HCT116 (cell line): ENCODE data around the gene C9orf72. TPM values are rescaled to one million over a fixed set of nuclear protein-coding genes. Genes with fewer than 3 reads are reported as not detected.

ENCODE experiments used
- ATAC-seq: fragments of 200-7000 bp; cut with Tn5 transposase; 2 replicates; pipeline ENCODE4 v1.9.1; 2020; ENCODE audit warnings: mild to moderate bottlenecking, moderate library complexity
- BruUV-seq: library from RNA; stranded (reverse); fragments of 400-500 nt; replicated peaks from 2 replicates; lab custom pipeline; 2021; lab: Mats Ljungman, UMichigan
- CTCF ChIA-PET: fragments of 300-600 bp; sonication (Branson Sonifier 250); formaldehyde crosslinking; loops from one replicate; lab custom pipeline; 2021; ENCODE audit warnings: antibody characterized with exemption; lab: Charles Lee
- POLR2A ChIA-PET: fragments of 300-600, 350-600 bp; sonication (Branson Sonifier 250); formaldehyde crosslinking; loops from one replicate; lab custom pipeline; 2021; ENCODE audit warnings: antibody characterized with exemption; lab: Charles Lee
- RAD21 ChIA-PET, 2 experiments: fragments of 300-600 bp; sonication (Branson Sonifier 250); formaldehyde crosslinking; loops; one replicate each; lab custom pipeline; 2023; ENCODE audit warnings: low total read pairs in 2 of 2; ENCODE audit not compliant: uncharacterized antibody in 2 of 2, unreplicated experiment in 2 of 2, low non-redundant PET in 1 of 2; lab: Charles Lee
- DNase-seq: peaks from one replicate; pipeline ENCODE4 v3.0.0-alpha.2; 2010; ENCODE audit warnings: low read depth, low spot score
- H2AFZ ChIP-seq: fragments of 200-600 bp; shearing (Covaris generic), sonication (generic); 2 replicates; pipeline ENCODE4 v1.6.1; 2017; ENCODE audit warnings: low read depth, mixed run types, mixed read lengths, antibody characterized with exemption, low read length; ENCODE audit not compliant: poor library complexity, severe bottlenecking
- H3K27ac ChIP-seq: 2 replicates; pipeline ENCODE4 v1.5.1; 2012; ENCODE audit warnings: low read depth, low read length
- H3K27me3 ChIP-seq: fragments of 200-600 bp; sonication (generic); 2 replicates; pipeline ENCODE4 v1.6.1; 2016; ENCODE audit warnings: mixed run types, low read length, mixed read lengths; ENCODE audit not compliant: insufficient read depth
- H3K36me3 ChIP-seq, 2 experiments: fragments of 200-500 bp in 1 of 2; fragments of 200-600 bp in 1 of 2; sonication (Bioruptor generic) in 1 of 2; sonication (generic) in 1 of 2; 2 replicates each; pipeline versions ENCODE4 v1.5.1 to v1.6.1; 2014 to 2016; ENCODE audit warnings: low read length in 2 of 2, inconsistent platforms in 1 of 2, mixed read lengths in 1 of 2, mixed run types in 1 of 2; ENCODE audit not compliant: insufficient read depth in 2 of 2, control insufficient read depth in 1 of 2
- H3K4me1 ChIP-seq, 2 experiments: fragments of 200-600 bp in 1 of 2; sonication (generic) in 1 of 2; 2 replicates each; pipeline versions ENCODE4 v1.5.1 to v1.6.1; 2012 to 2017; ENCODE audit warnings: low read length in 2 of 2, inconsistent platforms in 1 of 2, mild to moderate bottlenecking in 1 of 2, mixed read lengths in 1 of 2, mixed run types in 1 of 2, moderate library complexity in 1 of 2; ENCODE audit not compliant: insufficient read depth in 2 of 2, control insufficient read depth in 1 of 2
- H3K4me2 ChIP-seq: fragments of 200-600 bp; sonication (generic); 2 replicates; pipeline ENCODE4 v1.6.1; 2017; ENCODE audit warnings: mixed run types, low read length, mixed read lengths
- H3K4me3 ChIP-seq, 2 experiments: fragments of 200-600 bp in 1 of 2; sonication (generic) in 1 of 2; replicated peaks in 1 of 2; 2 replicates each; pipeline ENCODE4 v1.5.1; 2011 to 2016; ENCODE audit warnings: low read length in 2 of 2, control low read depth in 1 of 2, low read depth in 1 of 2, mild to moderate bottlenecking in 1 of 2, mixed read lengths in 1 of 2, mixed run types in 1 of 2
- H3K79me2 ChIP-seq: fragments of 200-600 bp; sonication (generic); 2 replicates; pipeline ENCODE4 v1.6.1; 2017; ENCODE audit warnings: mild to moderate bottlenecking, mixed run types, low read length, moderate library complexity, mixed read lengths; ENCODE audit not compliant: insufficient read depth
- H3K9ac ChIP-seq: fragments of 200-600 bp; sonication (generic); 2 replicates; pipeline ENCODE4 v1.6.1; 2016; ENCODE audit warnings: low read length, mixed read lengths
- H3K9me2 ChIP-seq: fragments of 200-600 bp; sonication (generic), shearing (Covaris generic); 2 replicates; pipeline ENCODE4 v1.6.1; 2017; ENCODE audit warnings: mixed run types, mild to moderate bottlenecking, moderate library complexity; ENCODE audit not compliant: insufficient read depth
- H3K9me3 ChIP-seq, 2 experiments: fragments of 200-500 bp in 1 of 2; fragments of 200-600 bp in 1 of 2; sonication (Bioruptor generic) in 1 of 2; sonication (generic) in 1 of 2; 2 replicates each; pipeline ENCODE4 v1.6.1; 2014 to 2017; ENCODE audit warnings: low read length in 2 of 2, mixed read lengths in 2 of 2, inconsistent platforms in 1 of 2, low read depth in 1 of 2, mild to moderate bottlenecking in 1 of 2, mixed run types in 1 of 2, moderate library complexity in 1 of 2; ENCODE audit not compliant: control insufficient read depth in 1 of 2, insufficient read depth in 1 of 2
- H4K20me1 ChIP-seq: fragments of 200-600 bp; sonication (generic), shearing (Covaris generic); 2 replicates; pipeline ENCODE4 v1.6.1; 2017; ENCODE audit warnings: mixed run types, mild to moderate bottlenecking, moderate library complexity; ENCODE audit not compliant: insufficient read depth
- ATF3 ChIP-seq: IDR thresholded peaks from 2 replicates; pipeline ENCODE4 v1.6.1; 2012
- CBX3 ChIP-seq: IDR thresholded peaks from 2 replicates; pipeline ENCODE4 v1.6.1; 2012; ENCODE audit warnings: low read depth
- CTCF ChIP-seq, 3 experiments: fragments of 200-600 bp in 1 of 3; sonication (generic) in 1 of 3; IDR thresholded peaks in 2 of 3; conservative IDR thresholded peaks in 1 of 3; 2 replicates each; pipeline ENCODE4 v1.5.1; 2012 to 2017; ENCODE audit warnings: low read depth in 2 of 3, low read length in 2 of 3, antibody characterized with exemption in 1 of 3, borderline replicate concordance in 1 of 3, control low read depth in 1 of 3, mild to moderate bottlenecking in 1 of 3, mixed read lengths in 1 of 3, mixed run types in 1 of 3, moderate library complexity in 1 of 3; ENCODE audit not compliant: insufficient read depth in 1 of 3
- EGR1 ChIP-seq: IDR thresholded peaks from 2 replicates; pipeline ENCODE4 v1.6.1; 2012; ENCODE audit warnings: low read depth
- ELF1 ChIP-seq: IDR thresholded peaks from 2 replicates; pipeline ENCODE4 v1.6.1; 2012; ENCODE audit warnings: low read depth, borderline replicate concordance
- EZH2 ChIP-seq: fragments of 200-600 bp; sonication (generic); IDR thresholded peaks from 2 replicates; pipeline ENCODE4 v1.6.1; 2017; ENCODE audit warnings: antibody characterized with exemption, mixed run types
- EZH2phosphoT487 ChIP-seq: fragments of 200-600 bp; IDR thresholded peaks from 2 replicates; pipeline ENCODE4 v1.6.1; 2018; ENCODE audit warnings: antibody characterized with exemption, borderline replicate concordance
- FOSL1 ChIP-seq: IDR thresholded peaks from 2 replicates; pipeline ENCODE4 v1.6.1; 2012; ENCODE audit warnings: low read depth
- MAX ChIP-seq: IDR thresholded peaks from 2 replicates; pipeline ENCODE4 v1.6.1; 2012
- POLR2A ChIP-seq: IDR thresholded peaks from 2 replicates; pipeline ENCODE4 v1.7.0; 2011; ENCODE audit warnings: borderline replicate concordance; ENCODE audit not compliant: insufficient read depth, insufficient read length; ENCODE audit errors: extremely low read depth
- POLR2AphosphoS5 ChIP-seq: IDR thresholded peaks from 2 replicates; pipeline ENCODE4 v1.6.1; 2011; ENCODE audit warnings: mild to moderate bottlenecking, low read depth, low read length, moderate library complexity
- REST ChIP-seq: IDR thresholded peaks from 2 replicates; pipeline ENCODE4 v1.6.1; 2012; ENCODE audit warnings: low read depth
- SIN3A ChIP-seq: IDR thresholded peaks from 2 replicates; pipeline ENCODE4 v1.6.1; 2012; ENCODE audit warnings: low read depth
- SP1 ChIP-seq: IDR thresholded peaks from 2 replicates; pipeline ENCODE4 v1.6.1; 2012; ENCODE audit warnings: low read depth
- YY1 ChIP-seq: IDR thresholded peaks from 2 replicates; pipeline ENCODE4 v1.6.1; 2011; ENCODE audit warnings: low read length, low read depth, moderate library complexity, mild to moderate bottlenecking; ENCODE audit not compliant: insufficient replicate concordance; ENCODE audit errors: extremely low read depth
- ZBTB33 ChIP-seq: IDR thresholded peaks from 2 replicates; pipeline ENCODE4 v1.6.1; 2011; ENCODE audit warnings: mild to moderate bottlenecking, low read length, moderate library complexity; ENCODE audit not compliant: insufficient replicate concordance; ENCODE audit errors: extremely low read depth
- ZNF274 ChIP-seq: fragments of 200-500 bp; sonication (Bioruptor generic); IDR thresholded peaks from 2 replicates; pipeline ENCODE4 v1.6.1; 2014; ENCODE audit warnings: mild to moderate bottlenecking, low read depth, low read length, inconsistent platforms
- intact Hi-C: fragments of 100-400 bp; cut with micrococcal nuclease; formaldehyde crosslinking; loops from 2 replicates; pipeline ENCODE4 v1.10.0; 2022
- total RNA-seq: library from RNA; stranded (reverse); gene quantifications from one replicate; pipeline ENCODE4 v1.2.1, GENCODE V29; 2021; ENCODE audit not compliant: unreplicated experiment

The C9orf72 gene
- total RNA-seq, 1 experiment from 2014 or later: 12.0 TPM

GRCh38 chr9:27528886-27529315 lies 44.4 kb downstream of the C9orf72 start:
- ATAC-seq (peak; percentile 57), DNase-seq (no peak)
- no TSS peak for BruUV-seq
- no peaks in the 10 kb centered on the region for H3K9me2 ChIP-seq
- no peak for TF ChIP-seq ELF1
- TF ChIP-seq REST: no peak
- no peak for TF ChIP-seq EGR1
- TF ChIP-seq CTCF (IDR thresholded peaks at IDR 0.05 in 2 of 3, conservative IDR thresholded peaks at IDR 0.05 in 1 of 3; ENCODE audit: borderline replicate concordance in 1 of 3, insufficient read depth in 1 of 3, low read depth in 2 of 3, low read length in 2 of 3): no peak
- no peak for TF ChIP-seq ZNF274
- no peak for TF ChIP-seq EZH2
- no peak for TF ChIP-seq YY1
- no peak for TF ChIP-seq POLR2A
- TF ChIP-seq EZH2phosphoT487: no peak
- no peak for TF ChIP-seq SIN3A
- TF ChIP-seq ATF3: no peak
- TF ChIP-seq SP1: no peak
- no peak for TF ChIP-seq MAX
- TF ChIP-seq ZBTB33: no peak
- TF ChIP-seq CBX3: no peak
- no peak for TF ChIP-seq POLR2AphosphoS5
- no peak for TF ChIP-seq FOSL1
- no peaks in the 10 kb centered on the region for H3K36me3 ChIP-seq
- H4K20me1 ChIP-seq: no peaks in the 10 kb centered on the region
- H3K27me3 ChIP-seq: no peaks in the 10 kb centered on the region; the same call in 1 of the 2 replicates
- peaks cover 0 to 16% of the 10 kb centered on the region in 2 experiments; a peak in 1 of 4 replicates for H3K4me1 ChIP-seq
- CTCF ChIA-PET: interaction anchor here (1.1 to 1.7 kb wide), 2 partner anchors 195 to 196 kb away, joined by 7 to 17 read pairs; no protein-coding TSS in a partner anchor
- H3K27ac ChIP-seq: no peak overlapping the region; the same call in 1 of the 2 replicates
- no peaks in the 10 kb centered on the region for H3K79me2 ChIP-seq
- H3K9me3 ChIP-seq: no peaks in the 10 kb centered on the region
- peak overlapping the region; percentile 35 for H3K9ac ChIP-seq
- RAD21 ChIA-PET: interaction anchor here (0.8 to 0.9 kb wide), 2 partner anchors 196 kb away, joined by 4 to 7 read pairs; no protein-coding TSS in a partner anchor
- H2AFZ ChIP-seq: peak overlapping the region; percentile 77
- H3K4me3 ChIP-seq: peak overlapping the region; percentile 50 to 62
- intact Hi-C loops: loop anchor here (1.0 kb wide), 1 partner anchor 196 kb away; no protein-coding TSS in a partner anchor
- POLR2A ChIA-PET: no interaction called here
- peak overlapping the region; percentile 92 for H3K4me2 ChIP-seq
